Stimulated activated CD4-positive, alpha-beta T cell treated with anti-CD3 and anti-CD28 coated beads, Interleukin-4, amount 100 ng/mL, for 4 hours (primary cell): ENCODE measurements around the gene THPO.
"Not testable (repeated sequence)": the region's sequence is repeated elsewhere in the genome, so short reads cannot be mapped to it uniquely, and the experiment has no call there.

Experiments used
- DNase-seq, 2 experiments: peaks; one replicate each; pipeline ENCODE4 v3.0.0-alpha.2; 2020

The THPO gene

GRCh38 chr3:184347321-184348056, 30.5 kb downstream of the THPO start:
- DNase-seq: no peak

- no peak for DNase-seq
These were observed 31.4 kb downstream of the THPO start for GRCh38 chr3:184346480-184347190.

- no peak for DNase-seq
These were observed 32.5 kb downstream of the THPO start for GRCh38 chr3:184345317-184346144.

GRCh38 chr3:184344579-184345316, 33.3 kb downstream of the THPO start:
- no peak for DNase-seq

GRCh38 chr3:184343200-184343876, 34.7 kb downstream of the THPO start:
- no peak for DNase-seq

- DNase-seq: no peak
These were observed 36.1 kb downstream of the THPO start for GRCh38 chr3:184341925-184342324.

- DNase-seq: not testable (repeated sequence)
These were observed 38.4 kb downstream of the THPO start for GRCh38 chr3:184339451-184340135.

GRCh38 chr3:184339001-184339400, 39.0 kb downstream of the THPO start:
- no peak for DNase-seq

GRCh38 chr3:184338511-184338945, 39.5 kb downstream of the THPO start:
- no peak for DNase-seq

GRCh38 chr3:184337981-184338380, 40.0 kb downstream of the THPO start:
- DNase-seq: no peak

- no peak for DNase-seq
These were observed 40.6 kb downstream of the THPO start, which contains the start of gene FAM131A for GRCh38 chr3:184337399-184337714. TSS of gene FAM131A (plus strand) at chr3:184337600. CDS start at chr3:184337631, 31 bp downstream.

GRCh38 chr3:184336547-184337398, 41.2 kb downstream of the THPO start:
- DNase-seq: no peak

GRCh38 chr3:184335661-184336546, 42.1 kb downstream of the THPO start:
- DNase-seq: peak; percentile 83 to 92

- DNase-seq: no peak
These were observed 42.7 kb downstream of the THPO start for GRCh38 chr3:184335291-184335660.

- DNase-seq: peak in 1 of 2 experiments; percentile 41
These were observed 43.4 kb downstream of the THPO start for GRCh38 chr3:184334470-184335158.

GRCh38 chr3:184333700-184334099, 44.3 kb downstream of the THPO start:
- DNase-seq: no peak

- DNase-seq: no peak
These were observed 44.8 kb downstream of the THPO start for GRCh38 chr3:184333190-184333589.

GRCh38 chr3:184332370-184333090, 45.5 kb downstream of the THPO start:
- DNase-seq: no peak
